ENCODE results near the gene LGR6. TPM values are rescaled to one million over a fixed set of nuclear protein-coding genes. Genes with fewer than 3 reads are reported as not detected.

Gene LGR6
- total and polyA plus RNA-seq, 2 of the 8 experiments (the other 6 are each of a cell fraction or from before 2014, with no cell fraction given) = 0.50 to 1.0 TPM

DNA sequence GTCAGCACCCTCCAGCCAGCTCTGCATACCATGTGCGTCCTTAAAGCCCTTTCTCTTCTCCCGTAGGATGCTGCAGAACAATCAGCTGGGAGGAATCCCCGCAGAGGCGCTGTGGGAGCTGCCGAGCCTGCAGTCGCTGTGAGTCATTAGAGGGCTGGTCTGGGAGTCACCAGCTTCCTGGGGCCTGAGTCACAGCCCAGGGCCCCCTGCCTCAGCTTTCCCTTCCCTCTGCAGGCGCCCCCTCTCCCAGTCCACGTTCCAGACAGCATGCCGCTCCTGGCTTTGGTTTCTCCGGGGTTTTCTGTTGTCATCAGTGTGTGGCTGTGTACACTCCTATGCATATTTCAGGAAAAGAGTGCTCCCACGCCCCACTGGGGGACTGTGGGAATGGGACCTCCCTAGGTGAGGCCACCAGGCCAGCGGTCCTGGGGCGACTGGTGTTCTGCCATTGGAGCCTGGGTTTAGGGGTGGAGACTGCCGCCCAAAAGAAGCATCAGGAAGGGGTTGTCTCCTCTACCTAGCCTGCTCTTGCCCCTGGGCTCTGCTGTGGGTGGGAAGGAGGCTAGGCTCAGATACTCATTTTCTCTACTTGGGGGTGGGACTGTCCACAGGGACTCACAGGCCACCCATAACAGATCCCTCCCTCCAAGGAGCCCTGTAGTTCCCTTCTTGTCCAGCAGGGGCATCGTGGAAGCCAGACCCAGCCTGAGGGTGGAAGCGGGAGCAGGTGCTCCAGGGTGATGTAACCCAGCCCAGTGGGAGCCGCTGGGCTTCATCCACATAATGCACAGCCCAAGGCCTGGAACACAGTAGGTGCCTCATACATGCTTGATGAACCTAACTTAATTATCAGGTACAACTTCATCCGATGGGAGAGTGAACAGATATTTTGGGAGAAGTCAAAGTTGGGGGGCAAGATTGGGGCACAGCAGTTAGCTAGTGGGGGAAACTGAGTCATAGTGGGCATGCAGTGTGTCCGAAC is 42.5 kb downstream of the LGR6 start (continued):
- 0 out of 2 replicates have a peak, but pooled peaks have one; percentile 75 for TF ChIP-seq TCF12 (IDR thresholded peaks at IDR 0.05; ENCODE audit: low read depth, low read length)
- no peak for TF ChIP-seq SIN3A (conservative IDR thresholded peaks at IDR 0.05 in 1 of 2, IDR thresholded peaks at IDR 0.05 in 1 of 2; ENCODE audit: low read depth in 1 of 2, low read length in 2 of 2)
- TF ChIP-seq BRCA1 (IDR thresholded peaks at IDR 0.05; ENCODE audit: low read depth, low read length) = no peak
- no peak for TF ChIP-seq SP1 (IDR thresholded peaks at IDR 0.05; ENCODE audit: low read depth, low read length)
- TF ChIP-seq, protein P1, sequence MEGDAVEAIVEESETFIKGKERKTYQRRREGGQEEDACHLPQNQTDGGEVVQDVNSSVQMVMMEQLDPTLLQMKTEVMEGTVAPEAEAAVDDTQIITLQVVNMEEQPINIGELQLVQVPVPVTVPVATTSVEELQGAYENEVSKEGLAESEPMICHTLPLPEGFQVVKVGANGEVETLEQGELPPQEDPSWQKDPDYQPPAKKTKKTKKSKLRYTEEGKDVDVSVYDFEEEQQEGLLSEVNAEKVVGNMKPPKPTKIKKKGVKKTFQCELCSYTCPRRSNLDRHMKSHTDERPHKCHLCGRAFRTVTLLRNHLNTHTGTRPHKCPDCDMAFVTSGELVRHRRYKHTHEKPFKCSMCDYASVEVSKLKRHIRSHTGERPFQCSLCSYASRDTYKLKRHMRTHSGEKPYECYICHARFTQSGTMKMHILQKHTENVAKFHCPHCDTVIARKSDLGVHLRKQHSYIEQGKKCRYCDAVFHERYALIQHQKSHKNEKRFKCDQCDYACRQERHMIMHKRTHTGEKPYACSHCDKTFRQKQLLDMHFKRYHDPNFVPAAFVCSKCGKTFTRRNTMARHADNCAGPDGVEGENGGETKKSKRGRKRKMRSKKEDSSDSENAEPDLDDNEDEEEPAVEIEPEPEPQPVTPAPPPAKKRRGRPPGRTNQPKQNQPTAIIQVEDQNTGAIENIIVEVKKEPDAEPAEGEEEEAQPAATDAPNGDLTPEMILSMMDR (IDR thresholded peaks at IDR 0.05; ENCODE audit: control extremely low read depth in 1 of 3, insufficient read depth in 1 of 3, low read depth in 1 of 3, low read length in 3 of 3) = peak; percentile 81 to 97 (median 97)
- no peak for TF ChIP-seq SAP30 (IDR thresholded peaks at IDR 0.05; ENCODE audit: insufficient read depth, insufficient replicate concordance, low read length)
- no peak for TF ChIP-seq SRF (IDR thresholded peaks at IDR 0.05; ENCODE audit: low read depth, low read length)
- no peak for TF ChIP-seq CBX5 (IDR thresholded peaks at IDR 0.05; ENCODE audit: low read depth, low read length)
- TF ChIP-seq RFX5 (IDR thresholded peaks at IDR 0.05; ENCODE audit: borderline replicate concordance, low read depth, low read length) = no peak
- TF ChIP-seq GABPA (IDR thresholded peaks at IDR 0.05; ENCODE audit: borderline replicate concordance, insufficient read depth, low read length) = no peak
- no peak for TF ChIP-seq KDM5A (IDR thresholded peaks at IDR 0.05; ENCODE audit: low read length)
- no peak for TF ChIP-seq YY1 (IDR thresholded peaks at IDR 0.05; ENCODE audit: low read depth, low read length)
- no peak for TF ChIP-seq ZNF274 (IDR thresholded peaks at IDR 0.05; ENCODE audit: borderline replicate concordance, extremely low read depth, low read length)
- TF ChIP-seq CBX8 (IDR thresholded peaks at IDR 0.05; ENCODE audit: borderline replicate concordance, low read depth, low read length) = no peak
- peak; percentile 30; the same call in 1 of the 2 replicates for TF ChIP-seq TBP (IDR thresholded peaks at IDR 0.05; ENCODE audit: low read depth, low read length)
- TF ChIP-seq, protein P2, sequence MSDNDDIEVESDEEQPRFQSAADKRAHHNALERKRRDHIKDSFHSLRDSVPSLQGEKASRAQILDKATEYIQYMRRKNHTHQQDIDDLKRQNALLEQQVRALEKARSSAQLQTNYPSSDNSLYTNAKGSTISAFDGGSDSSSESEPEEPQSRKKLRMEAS (IDR thresholded peaks at IDR 0.05) = peak; percentile 86
